SK-N-SH treated with all-trans-retinoic acid at 6 μM for 48 hours (cell line): ENCODE measurements around the gene STYXL1.
A peak's percentile ranks its signal among the peaks of the same experiment; 100 is the strongest.

Experiments
- ATAC-seq: fragments of 200-7000 bp; cut with Tn5 transposase; 3 replicates; pipeline ENCODE4 v1.9.1; 2020; ENCODE audit warnings: mild to moderate bottlenecking, moderate library complexity
- ARNTL ChIP-seq: fragments of 450-650 bp; formaldehyde crosslinking; IDR thresholded peaks from 2 replicates; pipeline ENCODE4 v1.5.0; 2020; ENCODE audit warnings: low read depth, mild to moderate bottlenecking, moderate library complexity, borderline replicate concordance
- BACH2 ChIP-seq: fragments of 250-450 bp; sonication (Bioruptor Pico); IDR thresholded peaks from 2 replicates; pipeline ENCODE4 v1.9.0; 2021; ENCODE audit warnings: mild to moderate bottlenecking, borderline replicate concordance
- CREB5 ChIP-seq: fragments of 250-450 bp; sonication (Bioruptor Pico); IDR thresholded peaks from 2 replicates; pipeline ENCODE4 v1.5.1; 2020; ENCODE audit warnings: low read depth, mild to moderate bottlenecking, moderate library complexity
- CSDC2 ChIP-seq: fragments of 250-450 bp; sonication (Bioruptor Pico); IDR thresholded peaks from 2 replicates; pipeline ENCODE4 v1.5.0; 2020; ENCODE audit warnings: mild to moderate bottlenecking, moderate library complexity
- ESRRG ChIP-seq: fragments of 250-450 bp; sonication (Bioruptor Pico); IDR thresholded peaks from 2 replicates; pipeline ENCODE4 v1.6.1; 2021; ENCODE audit warnings: mild to moderate bottlenecking
- GLIS3 ChIP-seq: fragments of 250-450 bp; sonication (Bioruptor Pico); IDR thresholded peaks from 2 replicates; pipeline ENCODE4 v1.5.0; 2020; ENCODE audit warnings: mild to moderate bottlenecking, moderate library complexity
- ISL1 ChIP-seq: fragments of 250-450 bp; sonication (Bioruptor Pico); IDR thresholded peaks from 2 replicates; pipeline ENCODE4 v2.1.2; 2022; ENCODE audit warnings: mild to moderate bottlenecking, moderate library complexity
- OSR1 ChIP-seq: fragments of 250-450 bp; sonication (Bioruptor Pico); IDR thresholded peaks from 2 replicates; pipeline ENCODE4 v1.8.0; 2022; ENCODE audit warnings: moderate library complexity, mild to moderate bottlenecking, inconsistent platforms
- PPARA ChIP-seq: fragments of 250-450 bp; sonication (Bioruptor Pico); IDR thresholded peaks from 2 replicates; pipeline ENCODE4 v1.5.0; 2020; ENCODE audit warnings: mild to moderate bottlenecking, borderline replicate concordance
- RARB ChIP-seq: fragments of 250-450 bp; sonication (Bioruptor Pico); IDR thresholded peaks from 2 replicates; pipeline ENCODE4 v1.8.0; 2021; ENCODE audit warnings: mild to moderate bottlenecking, moderate library complexity
- SNAI2 ChIP-seq: fragments of 250-450 bp; sonication (Bioruptor Pico); IDR thresholded peaks from 2 replicates; pipeline ENCODE4 v1.5.0; 2020; ENCODE audit warnings: mild to moderate bottlenecking, moderate library complexity
- TCF4 ChIP-seq: fragments of 250-450 bp; sonication (Bioruptor Pico); IDR thresholded peaks from 2 replicates; pipeline ENCODE4 v1.8.0; 2021; ENCODE audit warnings: mild to moderate bottlenecking, moderate library complexity, borderline replicate concordance
- TOX ChIP-seq: fragments of 250-450 bp; sonication (Bioruptor Pico); IDR thresholded peaks from 2 replicates; pipeline ENCODE4 v1.8.0; 2021; ENCODE audit warnings: mild to moderate bottlenecking, moderate library complexity, borderline replicate concordance
- ZC3H10 ChIP-seq: fragments of 250-450 bp; sonication (Bioruptor Pico); IDR thresholded peaks from 2 replicates; pipeline ENCODE4 v1.5.1; 2021; ENCODE audit warnings: mild to moderate bottlenecking, moderate library complexity
- ZFP3 ChIP-seq: fragments of 250-450 bp; sonication (Bioruptor Pico); IDR thresholded peaks from 2 replicates; pipeline ENCODE4 v1.5.0; 2020; ENCODE audit warnings: mild to moderate bottlenecking, moderate library complexity
- ZFP30 ChIP-seq: fragments of 450-650 bp; formaldehyde crosslinking; IDR thresholded peaks from 2 replicates; pipeline ENCODE4 v1.5.0; 2022; ENCODE audit warnings: mild to moderate bottlenecking, moderate library complexity
- ZNF565 ChIP-seq: fragments of 450-650 bp; formaldehyde crosslinking; conservative IDR thresholded peaks from 2 replicates; pipeline ENCODE4 v1.5.0; 2020; ENCODE audit warnings: low read depth, mild to moderate bottlenecking, moderate library complexity
- ZNF70 ChIP-seq: fragments of 450-650 bp; formaldehyde crosslinking; IDR thresholded peaks from 2 replicates; pipeline ENCODE4 v1.5.0; 2020; ENCODE audit warnings: mild to moderate bottlenecking, moderate library complexity
- ZNF8 ChIP-seq: fragments of 450-650 bp; formaldehyde crosslinking; IDR thresholded peaks from 2 replicates; pipeline ENCODE4 v1.5.0; 2020; ENCODE audit warnings: mild to moderate bottlenecking, moderate library complexity
- TF ChIP-seq, protein P1 (sequence below): fragments of 250-450 bp; sonication (Bioruptor Pico); IDR thresholded peaks from 2 replicates; pipeline ENCODE4 v1.5.0; 2020; ENCODE audit warnings: mild to moderate bottlenecking, moderate library complexity
- TF ChIP-seq, protein P2 (sequence below): fragments of 250-450 bp; sonication (Bioruptor Pico); IDR thresholded peaks from 2 replicates; pipeline ENCODE4 v1.8.0; 2021; ENCODE audit warnings: low read depth, mild to moderate bottlenecking, moderate library complexity, borderline replicate concordance
- TF ChIP-seq, protein P3 (sequence below): fragments of 250-450 bp; sonication (Bioruptor Pico); IDR thresholded peaks from 2 replicates; pipeline ENCODE4 v1.5.1; 2021; ENCODE audit warnings: mild to moderate bottlenecking, moderate library complexity

The STYXL1 gene

GRCh38 chr7:76044375-76044865 is 3.4 kb downstream of the STYXL1 start:
- no peak for ATAC-seq
- TF ChIP-seq OSR1 (CRISPR knock-in tag) (no peak), TCF4 (CRISPR knock-in tag) (no peak), CREB5 (CRISPR knock-in tag) (no peak), PPARA (CRISPR knock-in tag) (no peak), ESRRG (CRISPR knock-in tag) (no peak), ZNF565 (CRISPR knock-in tag) (no peak), BACH2 (CRISPR knock-in tag) (no peak), SNAI2 (no peak), ZNF8 (no peak), ARNTL (no peak), CSDC2 (CRISPR knock-in tag) (no peak), RARB (CRISPR knock-in tag) (no peak), GLIS3 (CRISPR knock-in tag) (no peak), ZC3H10 (CRISPR knock-in tag) (no peak), ZNF70 (no peak), TOX (CRISPR knock-in tag) (no peak)
- TF ChIP-seq, protein P1, sequence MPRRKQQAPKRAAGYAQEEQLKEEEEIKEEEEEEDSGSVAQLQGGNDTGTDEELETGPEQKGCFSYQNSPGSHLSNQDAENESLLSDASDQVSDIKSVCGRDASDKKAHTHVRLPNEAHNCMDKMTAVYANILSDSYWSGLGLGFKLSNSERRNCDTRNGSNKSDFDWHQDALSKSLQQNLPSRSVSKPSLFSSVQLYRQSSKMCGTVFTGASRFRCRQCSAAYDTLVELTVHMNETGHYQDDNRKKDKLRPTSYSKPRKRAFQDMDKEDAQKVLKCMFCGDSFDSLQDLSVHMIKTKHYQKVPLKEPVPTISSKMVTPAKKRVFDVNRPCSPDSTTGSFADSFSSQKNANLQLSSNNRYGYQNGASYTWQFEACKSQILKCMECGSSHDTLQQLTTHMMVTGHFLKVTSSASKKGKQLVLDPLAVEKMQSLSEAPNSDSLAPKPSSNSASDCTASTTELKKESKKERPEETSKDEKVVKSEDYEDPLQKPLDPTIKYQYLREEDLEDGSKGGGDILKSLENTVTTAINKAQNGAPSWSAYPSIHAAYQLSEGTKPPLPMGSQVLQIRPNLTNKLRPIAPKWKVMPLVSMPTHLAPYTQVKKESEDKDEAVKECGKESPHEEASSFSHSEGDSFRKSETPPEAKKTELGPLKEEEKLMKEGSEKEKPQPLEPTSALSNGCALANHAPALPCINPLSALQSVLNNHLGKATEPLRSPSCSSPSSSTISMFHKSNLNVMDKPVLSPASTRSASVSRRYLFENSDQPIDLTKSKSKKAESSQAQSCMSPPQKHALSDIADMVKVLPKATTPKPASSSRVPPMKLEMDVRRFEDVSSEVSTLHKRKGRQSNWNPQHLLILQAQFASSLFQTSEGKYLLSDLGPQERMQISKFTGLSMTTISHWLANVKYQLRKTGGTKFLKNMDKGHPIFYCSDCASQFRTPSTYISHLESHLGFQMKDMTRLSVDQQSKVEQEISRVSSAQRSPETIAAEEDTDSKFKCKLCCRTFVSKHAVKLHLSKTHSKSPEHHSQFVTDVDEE (CRISPR knock-in tag), result no peak

- ATAC-seq, result no peak
- no peak for TF ChIP-seq ZFP30 (CRISPR knock-in tag)
- no peak for TF ChIP-seq ZFP3 (CRISPR knock-in tag)
- TF ChIP-seq CREB5 (CRISPR knock-in tag), result no peak
- TF ChIP-seq RARB (CRISPR knock-in tag), result no peak
- no peak for TF ChIP-seq BACH2 (CRISPR knock-in tag)
- TF ChIP-seq ESRRG (CRISPR knock-in tag), result no peak
- TF ChIP-seq GLIS3 (CRISPR knock-in tag), result no peak
- no peak for TF ChIP-seq ISL1
- no peak for TF ChIP-seq CSDC2 (CRISPR knock-in tag)
- TF ChIP-seq, protein P2, sequence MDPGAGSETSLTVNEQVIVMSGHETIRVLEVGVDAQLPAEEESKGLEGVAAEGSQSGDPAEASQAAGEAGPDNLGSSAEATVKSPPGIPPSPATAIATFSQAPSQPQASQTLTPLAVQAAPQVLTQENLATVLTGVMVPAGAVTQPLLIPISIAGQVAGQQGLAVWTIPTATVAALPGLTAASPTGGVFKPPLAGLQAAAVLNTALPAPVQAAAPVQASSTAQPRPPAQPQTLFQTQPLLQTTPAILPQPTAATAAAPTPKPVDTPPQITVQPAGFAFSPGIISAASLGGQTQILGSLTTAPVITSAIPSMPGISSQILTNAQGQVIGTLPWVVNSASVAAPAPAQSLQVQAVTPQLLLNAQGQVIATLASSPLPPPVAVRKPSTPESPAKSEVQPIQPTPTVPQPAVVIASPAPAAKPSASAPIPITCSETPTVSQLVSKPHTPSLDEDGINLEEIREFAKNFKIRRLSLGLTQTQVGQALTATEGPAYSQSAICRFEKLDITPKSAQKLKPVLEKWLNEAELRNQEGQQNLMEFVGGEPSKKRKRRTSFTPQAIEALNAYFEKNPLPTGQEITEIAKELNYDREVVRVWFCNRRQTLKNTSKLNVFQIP (CRISPR knock-in tag), result no peak
- no peak for TF ChIP-seq ARNTL
- TF ChIP-seq, protein P3, sequence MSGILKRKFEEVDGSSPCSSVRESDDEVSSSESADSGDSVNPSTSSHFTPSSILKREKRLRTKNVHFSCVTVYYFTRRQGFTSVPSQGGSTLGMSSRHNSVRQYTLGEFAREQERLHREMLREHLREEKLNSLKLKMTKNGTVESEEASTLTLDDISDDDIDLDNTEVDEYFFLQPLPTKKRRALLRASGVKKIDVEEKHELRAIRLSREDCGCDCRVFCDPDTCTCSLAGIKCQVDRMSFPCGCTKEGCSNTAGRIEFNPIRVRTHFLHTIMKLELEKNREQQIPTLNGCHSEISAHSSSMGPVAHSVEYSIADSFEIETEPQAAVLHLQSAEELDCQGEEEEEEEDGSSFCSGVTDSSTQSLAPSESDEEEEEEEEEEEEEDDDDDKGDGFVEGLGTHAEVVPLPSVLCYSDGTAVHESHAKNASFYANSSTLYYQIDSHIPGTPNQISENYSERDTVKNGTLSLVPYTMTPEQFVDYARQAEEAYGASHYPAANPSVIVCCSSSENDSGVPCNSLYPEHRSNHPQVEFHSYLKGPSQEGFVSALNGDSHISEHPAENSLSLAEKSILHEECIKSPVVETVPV (CRISPR knock-in tag), result no peak
These were observed 7.7 kb downstream of the STYXL1 start for GRCh38 chr7:76040126-76040525.

DNA sequence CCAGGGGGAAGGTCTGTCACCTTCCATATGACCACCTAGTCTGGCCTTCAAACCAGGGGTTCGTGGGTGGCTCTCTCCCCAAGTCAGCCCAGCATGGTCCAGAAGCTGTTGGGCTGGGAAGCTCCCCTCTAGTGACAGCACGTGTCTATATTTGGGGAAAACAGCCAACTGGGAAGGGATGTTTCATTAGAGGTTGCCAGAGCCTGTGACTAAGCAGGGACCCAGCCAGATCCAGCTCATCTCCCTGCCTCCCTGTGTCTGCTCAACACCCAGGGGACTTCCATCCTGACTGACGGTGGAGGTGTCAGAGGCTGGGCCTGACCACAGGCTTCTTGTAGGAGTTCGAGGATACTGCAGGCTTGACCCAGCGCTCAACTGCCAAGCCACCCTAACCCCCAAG is 10.5 kb downstream of the STYXL1 start:
- TF ChIP-seq RARB (CRISPR knock-in tag) (no peak), ZFP3 (CRISPR knock-in tag) (peak; percentile 70), ARNTL (no peak), CSDC2 (CRISPR knock-in tag) (no peak), TCF4 (CRISPR knock-in tag) (no peak)
- TF ChIP-seq, protein P1 (CRISPR knock-in tag), result no peak
- TF ChIP-seq, protein P3 (CRISPR knock-in tag), result no peak
- ATAC-seq, result peak; percentile 53; the same call in 2 of the 3 replicates
